Activated CD4-positive, alpha-beta T cell treated with anti-CD3 and anti-CD28 coated beads, Interleukin-2, amount 10 ng/mL, durations not matched to agents 24 days and 14 days (primary cell): Measurements from ENCODE around the gene FUNDC2. TPM values are rescaled to one million over a fixed set of nuclear protein-coding genes. Genes with fewer than 3 reads are reported as not detected.

Experiments
- DNase-seq: peaks from one replicate; pipeline ENCODE4 v3.0.0; 2022
- H3K27ac Mint-ChIP-seq: one replicate; pipeline ENCODE4 v1.8.0; 2022; ENCODE audit warnings: mild to moderate bottlenecking, mixed read lengths
- H3K27me3 Mint-ChIP-seq: one replicate; pipeline ENCODE4 v1.8.0; 2022; ENCODE audit warnings: mixed read lengths
- H3K36me3 Mint-ChIP-seq: one replicate; pipeline ENCODE4 v1.8.0; 2022; ENCODE audit warnings: low read depth, mild to moderate bottlenecking, mixed read lengths
- H3K4me1 Mint-ChIP-seq: one replicate; pipeline ENCODE4 v1.8.0; 2021; ENCODE audit warnings: mixed read lengths
- H3K4me3 Mint-ChIP-seq: one replicate; pipeline ENCODE4 v1.8.0; 2022; ENCODE audit warnings: mild to moderate bottlenecking, moderate library complexity, mixed read lengths
- H3K9me3 Mint-ChIP-seq: one replicate; pipeline ENCODE4 v1.8.0; 2021; ENCODE audit warnings: mixed read lengths
- intact Hi-C: fragments of 100-400 bp; cut with micrococcal nuclease; formaldehyde crosslinking; loops from one replicate; pipeline ENCODE4 v1.15.1; 2023
- total RNA-seq: library from RNA; stranded (reverse); gene quantifications from 2 replicates; pipeline ENCODE4 v1.2.3, GENCODE V29; 2022

FUNDC2 gene
- total RNA-seq: 74.9 and 75.7 TPM in 2 replicates

- H3K4me1 Mint-ChIP-seq: peaks cover 11% of the 10 kb centered on the region
- peak within 1 kb of the TSS; percentile 87 for H3K4me3 Mint-ChIP-seq
- H3K36me3 Mint-ChIP-seq: no peaks in the 10 kb centered on the region
- peak within 1 kb of the TSS; percentile 92 for H3K27ac Mint-ChIP-seq
- H3K27me3 Mint-ChIP-seq: peaks cover 16% of the 10 kb centered on the region
- no peaks in the 10 kb centered on the region for H3K9me3 Mint-ChIP-seq
- DNase-seq: peak; percentile 98
- intact Hi-C loops: loop anchor here (1.0 to 10.0 kb wide), 4 partner anchors 36 to 652 kb away; partner anchors contain the start of genes EMD, FLNA and VBP1
These were observed at the start of gene FUNDC2 for GRCh38 chrX:155026727-155027508. Gene FUNDC2 (plus strand): TSS chrX:155026844. CDS start chrX:155026939, 95 bp downstream.

GRCh38 chrX:154979629-154980028 lies 47.0 kb upstream of the FUNDC2 start:
- H3K9me3 Mint-ChIP-seq: peaks cover 5% of the 10 kb centered on the region
- H3K36me3 Mint-ChIP-seq: no peaks in the 10 kb centered on the region
- DNase-seq: no peak
- peaks cover 5% of the 10 kb centered on the region for H3K27me3 Mint-ChIP-seq
- intact Hi-C loops: loop anchor here (1.0 to 5.0 kb wide), 4 partner anchors 93 to 843 kb away; partner anchors contain the start of genes BRCC3, CMC4, MTCP1 and VBP1
- no peak overlapping the region for H3K27ac Mint-ChIP-seq
- no peak overlapping the region for H3K4me3 Mint-ChIP-seq
- peaks cover 9% of the 10 kb centered on the region for H3K4me1 Mint-ChIP-seq

- H3K27me3 Mint-ChIP-seq: peaks cover under 1% of the 10 kb centered on the region
- no peaks in the 10 kb centered on the region for H3K36me3 Mint-ChIP-seq
- peaks cover 5% of the 10 kb centered on the region for H3K9me3 Mint-ChIP-seq
- peak overlapping the region; percentile 84 for H3K27ac Mint-ChIP-seq
- peak overlapping the region; percentile 79 for H3K4me3 Mint-ChIP-seq
- H3K4me1 Mint-ChIP-seq: peaks cover 9% of the 10 kb centered on the region
- intact Hi-C loops: loop anchor here (1.0 to 5.0 kb wide), 5 partner anchors 77 to 842 kb away; partner anchors contain the start of genes BRCC3, CMC4, MTCP1 and VBP1
- peak; percentile 94 for DNase-seq
These were observed 46.1 kb upstream of the FUNDC2 start for GRCh38 chrX:154980330-154981115.

GRCh38 chrX:154981116-154981411 lies 45.6 kb upstream of the FUNDC2 start:
- peak overlapping the region; percentile 79 for H3K4me3 Mint-ChIP-seq

GRCh38 chrX:154986826-154987575 lies 39.6 kb upstream of the FUNDC2 start:
- no peak for DNase-seq
- no peak overlapping the region for H3K4me3 Mint-ChIP-seq
- no peaks in the 10 kb centered on the region for H3K36me3 Mint-ChIP-seq
- intact Hi-C loops: no loop called here
- peaks cover 12% of the 10 kb centered on the region for H3K4me1 Mint-ChIP-seq
- H3K27me3 Mint-ChIP-seq: peaks cover 10% of the 10 kb centered on the region
- no peaks in the 10 kb centered on the region for H3K9me3 Mint-ChIP-seq
- H3K27ac Mint-ChIP-seq: no peak overlapping the region

More at GRCh38 chrX:154981116-154981411, 45.6 kb upstream of the FUNDC2 start:
- Mint-ChIP-seq H3K9me3 (peaks cover 5% of the 10 kb centered on the region), H3K36me3 (no peaks in the 10 kb centered on the region), H3K4me1 (peaks cover 9% of the 10 kb centered on the region), H3K27ac (no peak overlapping the region), H3K27me3 (no peaks in the 10 kb centered on the region)
- intact Hi-C loops: loop anchor here (1.0 to 5.0 kb wide), 4 partner anchors 76 to 841 kb away; partner anchors contain the start of genes BRCC3, CMC4 and MTCP1
- DNase-seq: no peak

GRCh38 chrX:154987940-154988339 lies 38.7 kb upstream of the FUNDC2 start:
- H3K36me3 Mint-ChIP-seq: no peaks in the 10 kb centered on the region
- intact Hi-C loops: loop anchor here (2.0 kb wide), 1 partner anchor 69 kb away; no protein-coding TSS in a partner anchor
- peaks cover 12% of the 10 kb centered on the region for H3K4me1 Mint-ChIP-seq
- no peaks in the 10 kb centered on the region for H3K9me3 Mint-ChIP-seq
- H3K4me3 Mint-ChIP-seq: no peak overlapping the region
- H3K27ac Mint-ChIP-seq: no peak overlapping the region
- peaks cover 10% of the 10 kb centered on the region for H3K27me3 Mint-ChIP-seq
- DNase-seq: no peak

- H3K36me3 Mint-ChIP-seq: no peaks in the 10 kb centered on the region
- H3K4me1 Mint-ChIP-seq: peaks cover 12% of the 10 kb centered on the region
- H3K4me3 Mint-ChIP-seq: no peak overlapping the region
- H3K27ac Mint-ChIP-seq: no peak overlapping the region
- DNase-seq: no peak
- peaks cover 10% of the 10 kb centered on the region for H3K27me3 Mint-ChIP-seq
- no peaks in the 10 kb centered on the region for H3K9me3 Mint-ChIP-seq
- intact Hi-C loops: loop anchor here (2.0 kb wide), 1 partner anchor 68 kb away; no protein-coding TSS in a partner anchor
These were observed 37.9 kb upstream of the FUNDC2 start for GRCh38 chrX:154988719-154989118.

GRCh38 chrX:154990496-154990895 lies 36.1 kb upstream of the FUNDC2 start:
- H3K4me3 Mint-ChIP-seq: no peak overlapping the region
- H3K36me3 Mint-ChIP-seq: no peaks in the 10 kb centered on the region
- intact Hi-C loops: loop anchor here (2.0 kb wide), 1 partner anchor 36 kb away; the partner anchor contains the start of gene FUNDC2
- no peak overlapping the region for H3K27ac Mint-ChIP-seq
- H3K9me3 Mint-ChIP-seq: no peaks in the 10 kb centered on the region
- peaks cover 10% of the 10 kb centered on the region for H3K27me3 Mint-ChIP-seq
- no peak for DNase-seq
- H3K4me1 Mint-ChIP-seq: peaks cover 12% of the 10 kb centered on the region

- Mint-ChIP-seq H3K4me3 (no peak overlapping the region), H3K9me3 (no peaks in the 10 kb centered on the region), H3K27ac (no peak overlapping the region), H3K27me3 (peaks cover 10% of the 10 kb centered on the region), H3K4me1 (peaks cover 12% of the 10 kb centered on the region), H3K36me3 (no peaks in the 10 kb centered on the region)
- intact Hi-C loops: loop anchor here (2.0 kb wide), 1 partner anchor 36 kb away; the partner anchor contains the start of gene FUNDC2
- no peak for DNase-seq
These were observed 35.6 kb upstream of the FUNDC2 start for GRCh38 chrX:154991039-154991438.

GRCh38 chrX:154991476-154991875 lies 35.2 kb upstream of the FUNDC2 start:
- H3K27me3 Mint-ChIP-seq: peaks cover 10% of the 10 kb centered on the region
- no peak for DNase-seq
- intact Hi-C loops: loop anchor here (2.0 kb wide), 1 partner anchor 35 kb away; the partner anchor contains the start of gene FUNDC2
- no peaks in the 10 kb centered on the region for H3K9me3 Mint-ChIP-seq
- peaks cover 12% of the 10 kb centered on the region for H3K4me1 Mint-ChIP-seq
- no peak overlapping the region for H3K4me3 Mint-ChIP-seq
- no peaks in the 10 kb centered on the region for H3K36me3 Mint-ChIP-seq
- H3K27ac Mint-ChIP-seq: no peak overlapping the region

- Mint-ChIP-seq H3K36me3 (no peaks in the 10 kb centered on the region), H3K9me3 (no peaks in the 10 kb centered on the region), H3K4me3 (no peak overlapping the region), H3K4me1 (peaks cover 2% of the 10 kb centered on the region), H3K27ac (no peak overlapping the region), H3K27me3 (peaks cover 5% of the 10 kb centered on the region)
- no peak for DNase-seq
- intact Hi-C loops: no loop called here
These were observed 28.3 kb upstream of the FUNDC2 start for GRCh38 chrX:154998204-154998880.

GRCh38 chrX:155000841-155001240 lies 25.8 kb upstream of the FUNDC2 start:
- no peaks in the 10 kb centered on the region for H3K36me3 Mint-ChIP-seq
- H3K9me3 Mint-ChIP-seq: no peaks in the 10 kb centered on the region
- no peak for DNase-seq
- H3K27me3 Mint-ChIP-seq: peaks cover 5% of the 10 kb centered on the region
- no peak overlapping the region for H3K4me3 Mint-ChIP-seq
- intact Hi-C loops: no loop called here
- no peak overlapping the region for H3K27ac Mint-ChIP-seq
- peaks cover 2% of the 10 kb centered on the region for H3K4me1 Mint-ChIP-seq

- no peak overlapping the region for H3K27ac Mint-ChIP-seq
- peaks cover 2% of the 10 kb centered on the region for H3K4me1 Mint-ChIP-seq
- no peaks in the 10 kb centered on the region for H3K9me3 Mint-ChIP-seq
- intact Hi-C loops: no loop called here
- no peak for DNase-seq
- H3K4me3 Mint-ChIP-seq: no peak overlapping the region
- H3K27me3 Mint-ChIP-seq: peaks cover 5% of the 10 kb centered on the region
- H3K36me3 Mint-ChIP-seq: no peaks in the 10 kb centered on the region
These were observed 24.8 kb upstream of the FUNDC2 start for GRCh38 chrX:155001873-155002272.
